HG03103 (cell line): ENCODE data around the gene CLDN9.

Experiments used
- ATAC-seq: cut with Tn5 transposase; IDR thresholded peaks from one replicate; pipeline ENCODE4 v1.9.1; 2021; ENCODE audit warnings: low read depth; ENCODE audit not compliant: unreplicated experiment

The CLDN9 gene, protein sequence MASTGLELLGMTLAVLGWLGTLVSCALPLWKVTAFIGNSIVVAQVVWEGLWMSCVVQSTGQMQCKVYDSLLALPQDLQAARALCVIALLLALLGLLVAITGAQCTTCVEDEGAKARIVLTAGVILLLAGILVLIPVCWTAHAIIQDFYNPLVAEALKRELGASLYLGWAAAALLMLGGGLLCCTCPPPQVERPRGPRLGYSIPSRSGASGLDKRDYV

DNA sequence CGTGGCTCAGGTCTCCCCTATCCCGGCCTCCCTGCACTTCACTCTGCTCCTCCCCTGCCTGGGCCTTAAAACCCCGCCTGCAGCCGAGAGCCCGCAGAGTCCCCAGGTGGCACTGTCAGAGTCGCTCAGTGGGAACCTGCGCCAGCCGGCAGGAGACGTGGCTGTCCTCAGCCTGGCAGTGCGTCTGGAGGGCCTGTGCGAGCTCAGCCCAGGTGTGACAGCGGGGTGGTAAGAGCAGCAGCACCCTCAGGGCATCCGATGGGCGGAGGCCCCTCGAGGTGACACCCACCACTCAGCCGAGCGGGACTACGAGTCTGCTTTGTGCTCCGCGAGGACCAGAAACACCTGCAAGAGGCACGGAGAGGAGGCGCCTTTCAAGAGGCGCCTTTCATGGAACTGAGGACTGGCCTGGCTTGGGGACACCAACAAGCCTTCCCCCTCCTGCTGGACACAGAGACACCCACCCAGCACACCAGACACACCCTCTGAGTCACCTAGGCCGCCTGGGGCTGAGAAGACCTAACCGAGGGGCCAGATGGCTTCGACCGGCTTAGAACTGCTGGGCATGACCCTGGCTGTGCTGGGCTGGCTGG lies at the start of gene CLDN9:
Gene CLDN9, plus strand, starts transcription at position 96 of the 593 bp plus-strand sequence. Its CDS starts 440 bp downstream, at position 536.
- no peak for ATAC-seq

GRCh38 chr16:2963074-2963722 lies 49.5 kb upstream of the CLDN9 start:
- no peak for ATAC-seq

DNA sequence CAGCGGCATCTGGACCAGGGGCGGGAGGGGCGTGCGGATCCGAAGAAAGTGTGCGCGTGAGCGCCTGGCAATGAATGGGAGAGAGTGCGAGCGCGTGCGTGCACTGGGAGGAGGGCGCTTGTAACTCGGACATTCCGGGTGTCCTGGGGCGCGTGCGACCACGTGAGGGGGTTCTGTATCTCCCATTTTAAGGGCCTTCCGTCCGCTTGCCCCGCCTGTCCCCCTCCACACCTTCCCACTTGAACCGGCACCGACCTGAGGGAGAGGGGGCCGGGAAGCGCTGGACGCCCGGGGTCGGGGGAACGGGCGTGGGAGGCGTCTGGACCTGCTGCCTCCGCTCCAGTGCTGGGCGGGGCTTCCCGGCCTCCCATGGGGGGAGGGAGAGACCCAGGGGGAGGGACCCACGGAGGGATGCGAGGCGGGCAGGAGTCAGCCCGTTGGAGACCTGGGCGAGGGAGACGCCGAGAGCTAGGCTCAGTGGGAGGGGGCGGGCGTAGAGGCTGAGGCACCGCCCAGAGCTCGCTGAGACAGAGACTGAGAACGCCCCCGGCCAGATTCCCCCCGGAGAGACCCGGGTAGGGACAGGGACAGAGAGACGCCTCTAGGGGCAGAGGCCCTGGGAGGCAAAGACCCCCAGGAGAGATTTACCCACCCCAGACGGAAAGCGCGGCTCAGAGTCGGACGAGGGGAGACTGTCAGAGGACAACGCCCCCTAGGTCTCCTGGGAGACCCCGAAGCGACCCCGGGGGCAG lies 48.8 kb upstream of the CLDN9 start, which contains the start of gene KREMEN2:
Gene KREMEN2, plus strand, starts transcription at position 553 of the 752 bp plus-strand sequence. CDS start 246 bp downstream, outside the sequence.
- ATAC-seq = no peak

DNA sequence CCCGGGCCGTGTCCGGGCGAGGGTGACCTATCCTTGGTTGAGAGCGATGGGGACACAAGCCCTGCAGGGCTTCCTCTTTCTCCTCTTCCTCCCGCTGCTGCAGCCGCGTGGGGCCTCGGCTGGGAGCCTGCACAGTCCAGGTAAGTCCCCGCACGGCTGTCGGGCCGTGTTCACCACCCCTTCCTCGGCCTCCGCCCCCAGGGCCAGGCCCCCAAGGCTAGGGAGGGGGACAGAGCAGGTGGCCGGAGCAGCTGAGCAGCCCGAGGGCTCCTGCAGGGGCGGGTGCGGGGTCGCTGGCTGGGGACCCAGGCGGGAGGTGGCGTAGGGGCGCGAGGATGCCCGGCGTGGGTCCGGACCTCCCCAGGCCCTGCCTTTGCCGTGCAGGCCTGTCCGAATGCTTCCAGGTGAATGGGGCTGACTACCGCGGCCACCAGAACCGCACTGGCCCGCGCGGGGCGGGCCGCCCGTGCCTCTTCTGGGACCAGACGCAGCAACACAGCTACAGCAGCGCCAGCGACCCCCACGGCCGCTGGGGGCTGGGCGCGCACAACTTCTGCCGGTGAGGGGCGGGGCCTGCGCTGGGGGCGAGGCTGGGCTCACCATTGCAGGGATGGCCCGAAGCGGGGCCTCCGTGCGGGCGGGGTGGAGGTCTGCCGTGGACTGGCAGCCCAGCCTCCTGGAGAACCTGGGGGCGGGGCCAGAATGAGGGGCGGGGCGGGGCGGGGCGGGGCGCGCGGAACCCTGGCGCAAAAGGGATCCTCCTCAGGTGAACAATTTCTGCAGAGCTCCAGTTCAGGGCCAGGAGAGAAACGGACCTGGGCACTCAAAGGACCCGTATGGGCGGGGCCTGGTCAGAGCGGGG lies 48.0 kb upstream of the CLDN9 start:
- no peak for ATAC-seq

DNA sequence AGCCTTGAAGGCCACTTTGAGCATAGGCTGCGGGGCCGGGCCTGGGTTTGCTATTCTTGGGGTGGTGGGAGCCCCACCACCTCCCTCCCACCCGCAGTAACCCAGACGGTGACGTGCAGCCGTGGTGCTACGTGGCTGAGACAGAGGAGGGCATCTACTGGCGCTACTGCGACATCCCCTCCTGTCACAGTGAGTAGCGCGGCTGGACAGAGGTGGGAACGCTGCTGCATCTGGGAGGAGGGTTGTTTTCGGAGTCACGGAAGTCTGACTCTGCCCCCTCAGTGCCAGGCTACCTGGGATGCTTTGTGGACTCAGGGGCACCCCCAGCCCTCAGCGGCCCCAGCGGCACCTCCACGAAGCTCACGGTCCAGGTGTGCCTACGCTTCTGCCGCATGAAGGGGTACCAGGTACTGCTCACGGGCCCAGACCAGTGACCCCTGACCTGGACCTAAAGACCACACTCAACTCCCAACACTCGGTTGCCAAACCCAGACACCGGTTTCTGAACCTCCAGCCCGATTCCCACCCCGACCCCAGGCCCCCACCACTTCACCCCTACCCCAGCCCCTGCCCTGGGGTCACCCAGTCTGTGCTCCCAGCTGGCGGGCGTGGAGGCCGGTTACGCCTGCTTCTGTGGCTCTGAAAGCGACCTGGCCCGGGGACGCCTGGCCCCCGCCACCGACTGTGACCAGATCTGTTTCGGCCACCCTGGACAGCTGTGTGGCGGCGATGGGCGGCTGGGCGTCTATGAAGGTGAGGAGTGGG lies 46.5 kb upstream of the CLDN9 start:
- ATAC-seq = no peak

- ATAC-seq = no peak
Measured at GRCh38 chr16:2966808-2967191, 45.9 kb upstream of the CLDN9 start.

GRCh38 chr16:2967211-2967631 lies 45.5 kb upstream of the CLDN9 start:
- no peak for ATAC-seq

GRCh38 chr16:2967721-2968161 lies 45.0 kb upstream of the CLDN9 start:
- ATAC-seq = no peak

- ATAC-seq = no peak
Measured at GRCh38 chr16:2968368-2968737, 44.4 kb upstream of the CLDN9 start.

GRCh38 chr16:2968738-2969544 lies 43.8 kb upstream of the CLDN9 start, which contains the start of gene PAQR4:
Gene PAQR4, plus strand, starts transcription at chr16:2969348. Its CDS starts 327 bp downstream, at chr16:2969675.
- peak; percentile 51 for ATAC-seq

GRCh38 chr16:2969545-2970521 lies 42.9 kb upstream of the CLDN9 start:
- no peak for ATAC-seq

DNA sequence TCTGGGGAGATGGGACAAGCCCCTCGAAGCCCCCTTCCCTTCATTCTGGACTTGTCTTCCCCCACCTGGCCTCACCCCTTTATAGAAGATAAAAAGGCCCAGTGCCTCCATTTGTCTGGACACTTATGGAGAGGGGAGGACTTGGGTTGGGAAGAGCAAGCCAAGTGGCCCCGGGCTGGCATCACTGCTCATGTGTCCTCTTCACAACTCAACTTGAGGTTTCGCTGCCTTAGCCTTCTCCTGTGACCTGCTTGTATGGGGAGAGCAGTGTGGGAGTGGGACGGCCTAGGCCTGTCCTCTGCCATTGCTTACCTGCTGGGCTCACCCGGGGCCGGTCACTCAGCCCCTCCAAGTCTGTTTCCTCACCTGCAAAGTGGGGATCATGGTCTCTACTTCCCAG lies 42.2 kb upstream of the CLDN9 start:
- ATAC-seq = no peak

- no peak for ATAC-seq
Measured at GRCh38 chr16:2971134-2971984, 41.4 kb upstream of the CLDN9 start.

DNA sequence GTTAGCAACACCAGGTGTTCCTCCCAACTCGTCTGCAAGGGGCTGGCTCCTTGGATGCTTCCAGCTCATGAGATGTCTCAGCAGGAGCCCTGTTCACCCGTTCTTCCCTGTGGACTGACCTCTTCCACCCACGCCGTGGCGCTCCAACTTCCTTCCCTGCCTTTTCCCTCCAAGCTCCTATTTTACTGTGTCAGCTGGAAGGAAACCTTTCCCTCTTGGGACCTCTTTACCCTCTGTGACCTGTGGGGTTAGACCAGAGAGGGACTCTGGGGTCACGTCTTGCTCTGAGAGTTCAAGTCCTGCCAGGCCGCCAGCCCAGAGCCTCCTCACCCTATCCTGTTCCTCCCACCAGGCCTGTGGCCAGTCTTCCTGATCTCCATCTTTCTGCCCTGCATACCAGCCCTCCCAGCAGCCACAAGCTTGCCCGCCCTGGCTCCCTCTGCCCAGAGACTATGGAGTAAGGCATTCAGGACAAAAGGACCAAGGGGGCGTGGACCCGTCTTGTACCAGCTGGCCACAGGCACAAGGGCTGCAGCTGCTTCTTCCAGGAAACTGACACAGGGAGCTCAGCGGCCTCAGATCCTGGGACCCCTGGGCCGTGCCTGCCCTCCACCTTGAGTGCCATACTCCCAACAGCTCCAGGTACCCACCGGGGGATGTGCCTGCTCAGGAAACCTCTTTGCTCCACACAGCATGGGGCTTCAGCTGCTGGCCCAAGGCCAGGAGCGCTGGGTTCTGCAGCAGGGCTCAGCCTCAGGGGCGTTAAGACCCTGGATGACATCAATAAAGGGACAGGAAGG lies 40.5 kb upstream of the CLDN9 start:
- no peak for ATAC-seq

DNA sequence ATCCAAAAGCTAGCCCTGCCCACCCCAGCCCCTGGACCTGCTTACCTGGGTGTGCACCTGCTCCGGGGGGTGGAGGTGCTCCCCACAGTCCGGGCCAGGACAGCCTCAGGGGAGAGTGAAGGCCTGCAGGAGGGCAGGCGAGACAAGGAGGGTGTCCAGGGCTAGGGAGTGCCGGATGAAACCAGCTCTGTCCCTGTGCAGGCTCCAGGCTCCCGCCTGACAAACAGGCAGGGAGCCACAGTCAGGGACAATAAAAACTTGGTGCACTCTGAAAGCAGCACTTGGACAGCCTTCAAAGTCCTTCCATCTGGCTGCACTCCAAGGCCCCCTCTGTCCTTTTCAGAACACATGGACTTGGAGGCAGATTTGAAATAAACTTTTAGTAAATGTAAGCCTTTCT lies 39.6 kb upstream of the CLDN9 start:
- ATAC-seq = no peak
